A549 (cell line): Measurements from ENCODE around the gene PFKFB3. TPM values are rescaled to one million over a fixed set of nuclear protein-coding genes. Genes with fewer than 3 reads are reported as not detected.
"Not testable (repeated sequence)": the region's sequence is repeated elsewhere in the genome, so short reads cannot be mapped to it uniquely, and the experiment has no call there.

Source experiments
- ATAC-seq, 2 experiments: fragments of 200-7000 bp in 1 of 2; fragments of >200 bp in 1 of 2; cut with Nextera tagmentation in 1 of 2; cut with Tn5 transposase in 1 of 2; 3 replicates each; pipeline versions ENCODE4 v1.8.0 to v1.9.1; 2018 to 2020; ENCODE audit warnings: mild to moderate bottlenecking in 1 of 2, moderate library complexity in 1 of 2
- CTCF ChIA-PET: fragments of 300-600 bp; sonication (Branson Sonifier 250); formaldehyde crosslinking; extraction: SDS; loops from one replicate; lab custom pipeline; 2021; ENCODE audit warnings: antibody characterized with exemption, inconsistent platforms; lab: Yijun Ruan, JAX
- POLR2A ChIA-PET: fragments of 350-600 bp; formaldehyde crosslinking; extraction: SDS; loops from one replicate; lab custom pipeline; 2021; ENCODE audit warnings: antibody characterized with exemption, inconsistent platforms; lab: Yijun Ruan, JAX
- DNase-seq, 2 experiments: peaks; one replicate each; pipeline versions ENCODE4 v3.0.0 to v3.0.0-alpha.2; 2011 to 2016; ENCODE audit warnings: low read depth in 1 of 2, low spot score in 1 of 2
- FAIRE-seq: peaks from 2 replicates; lab custom pipeline; 2011; peaks lifted over from hg19 to GRCh38; lab: Jason Lieb, UNC
- H3K27ac ChIP-seq, 2 experiments: fragments of >200 bp; sonication (Bioruptor Twin); formaldehyde crosslinking; 3 replicates each; pipeline ENCODE4 v1.5.1; 2016 to 2017
- H3K4me1 ChIP-seq: fragments of >200 bp; sonication (Bioruptor Twin); formaldehyde crosslinking; 3 replicates; pipeline ENCODE4 v1.6.1; 2016
- H3K4me2 ChIP-seq: fragments of >200 bp; sonication (Bioruptor Twin); formaldehyde crosslinking; 3 replicates; pipeline ENCODE4 v1.6.1; 2016
- H3K4me3 ChIP-seq: fragments of >200 bp; sonication (Bioruptor Twin); formaldehyde crosslinking; 3 replicates; pipeline ENCODE4 v1.5.1; 2016
- H3K9me3 ChIP-seq: fragments of >200 bp; sonication (Bioruptor Twin); formaldehyde crosslinking; 3 replicates; pipeline ENCODE4 v1.6.1; 2016
- CBX8 ChIP-seq: fragments of 200-600 bp; sonication (generic); IDR thresholded peaks from 2 replicates; pipeline ENCODE4 v1.6.1; 2016
- CHD4 ChIP-seq: fragments of 200-600 bp; sonication (generic); IDR thresholded peaks from 2 replicates; pipeline ENCODE4 v1.6.1; 2016; ENCODE audit warnings: antibody characterized with exemption, mild to moderate bottlenecking, borderline replicate concordance
- EHMT2 ChIP-seq: fragments of 200-600 bp; sonication (generic); IDR thresholded peaks from 2 replicates; pipeline ENCODE4 v1.6.1; 2016; ENCODE audit warnings: antibody characterized with exemption, low read depth, mild to moderate bottlenecking, moderate library complexity
- ELK1 ChIP-seq: fragments of 150-350 bp; IDR thresholded peaks from 2 replicates; pipeline ENCODE4 v1.6.1; 2014; ENCODE audit warnings: low read depth, mild to moderate bottlenecking, low read length
- HEYL ChIP-seq: fragments of 250-450 bp; sonication (Bioruptor Pico); IDR thresholded peaks from 2 replicates; pipeline ENCODE4 v1.8.0; 2021; ENCODE audit warnings: mild to moderate bottlenecking, moderate library complexity
- HOXB13 ChIP-seq: fragments of 250-450 bp; sonication (Bioruptor Pico); IDR thresholded peaks from 2 replicates; pipeline ENCODE4 v1.5.0; 2020; ENCODE audit warnings: low read depth, mild to moderate bottlenecking, moderate library complexity
- HOXB5 ChIP-seq: fragments of 250-450 bp; sonication (Bioruptor Pico); IDR thresholded peaks from 2 replicates; pipeline ENCODE4 v1.5.0; 2020; ENCODE audit warnings: mild to moderate bottlenecking, moderate library complexity
- JUNB ChIP-seq: fragments of >200 bp; sonication (Bioruptor Twin); formaldehyde crosslinking; IDR thresholded peaks from 2 replicates; pipeline ENCODE4 v1.6.1; 2016
- KDM1A ChIP-seq: fragments of 200-600 bp; sonication (generic); IDR thresholded peaks from 2 replicates; pipeline ENCODE4 v1.6.1; 2016; ENCODE audit warnings: low read depth, mild to moderate bottlenecking
- MAX ChIP-seq: IDR thresholded peaks from 2 replicates; pipeline ENCODE4 v1.6.1; 2012
- NPAS2 ChIP-seq: fragments of 250-450 bp; sonication (Bioruptor Pico); IDR thresholded peaks from 2 replicates; pipeline ENCODE4 v1.8.0; 2022; ENCODE audit warnings: mild to moderate bottlenecking, moderate library complexity, borderline replicate concordance
- POLR2A ChIP-seq: IDR thresholded peaks from 2 replicates; pipeline ENCODE4 v1.6.1; 2012; ENCODE audit warnings: mild to moderate bottlenecking, low read length
- RCOR1 ChIP-seq: fragments of 150-350 bp; IDR thresholded peaks from 2 replicates; pipeline ENCODE4 v1.6.1; 2014; ENCODE audit warnings: antibody characterized with exemption, low read length, low read depth
- RFX5 ChIP-seq: fragments of 450-650 bp; IDR thresholded peaks from 2 replicates; pipeline ENCODE4 v1.7.1; 2014; ENCODE audit warnings: antibody characterized with exemption, mild to moderate bottlenecking, moderate library complexity
- SREBF2 ChIP-seq: fragments of 450-650 bp; IDR thresholded peaks from 2 replicates; pipeline ENCODE4 v1.6.1; 2014; ENCODE audit warnings: mild to moderate bottlenecking, moderate library complexity
- ZFP36 ChIP-seq: fragments of 450-650 bp; IDR thresholded peaks from 2 replicates; pipeline ENCODE4 v1.6.1; 2014; ENCODE audit warnings: borderline replicate concordance; ENCODE audit not compliant: partially characterized antibody
- WGBS: methylation state at CpG from one replicate; pipeline ENCODE4 v1.1.6; 2017; ENCODE audit errors: missing lambda C conversion rate; 5-methylcytosine and 5-hydroxymethylcytosine counted together
- polyA plus RNA-seq, 4 experiments: library from polyadenylated mRNA; depleted of rRNA in 3 of 4; stranded (reverse); fragments of >200 nt; fragmentation: RNase III in 1 of 4; extraction: RNeasy Plus Mini Kit Qiagen cat#74134 plus additional on column Dnase treatment in 1 of 4; gene quantifications; 2 replicates in 3 of 4; 3 replicates in 1 of 4; pipeline ENCODE4 v1.2.3, GENCODE V29; 2011 to 2017
- TF ChIP-seq, protein P1 (sequence below): IDR thresholded peaks from 2 replicates; pipeline ENCODE4 v1.6.1; 2012
- TF ChIP-seq, protein P2 (sequence below): fragments of 200-600 bp; sonication (generic); IDR thresholded peaks from 2 replicates; pipeline ENCODE4 v1.6.1; 2016; ENCODE audit warnings: antibody characterized with exemption, mild to moderate bottlenecking, moderate library complexity
- TF ChIP-seq, protein P3 (sequence below): fragments of 250-450 bp; sonication (Bioruptor Pico); IDR thresholded peaks from 2 replicates; pipeline ENCODE4 v1.5.0; 2020; ENCODE audit warnings: low read depth, mild to moderate bottlenecking, moderate library complexity
- TF ChIP-seq, protein P4 (sequence below): fragments of >200 bp; sonication (Bioruptor Twin); formaldehyde crosslinking; IDR thresholded peaks from 3 replicates; pipeline ENCODE4 v1.6.1; 2016

Gene PFKFB3
- polyA plus RNA-seq, 2 of the 4 experiments (the other 2 are of a cell fraction): 139 to 232 TPM

- no peak for FAIRE-seq
- ATAC-seq: no peak; a peak in 1 of 6 replicates
- DNase-seq: no peak
- 34% methylated on average over 16 of the region's 16 CpGs for WGBS
- Histone ChIP-seq H3K4me3 (peak overlapping the region; percentile 100), H3K4me1 (peaks cover 20% of the 10 kb centered on the region; the same call in 1 of the 3 replicates), H3K9me3 (no peaks in the 10 kb centered on the region), H3K4me2 (peak overlapping the region; percentile 93), H3K27ac (peak overlapping the region; percentile 87 to 94)
- POLR2A ChIA-PET: interaction anchor here (1.3 to 1.7 kb wide), 4 partner anchors 38 to 275 kb away, joined by 3 to 25 read pairs (median 4); partner anchors contain the start of genes ANKRD16, FBH1 and PFKFB3
- CTCF ChIA-PET: interaction anchor here (1.0 kb wide), 2 partner anchors 78 to 237 kb away, joined by 3 to 6 read pairs; no protein-coding TSS in a partner anchor
- no peak for TF ChIP-seq JUNB
- no peak for TF ChIP-seq EHMT2
- no peak for TF ChIP-seq RCOR1
- no peak for TF ChIP-seq RFX5
- no peak for TF ChIP-seq CHD4
- TF ChIP-seq, protein P1, sequence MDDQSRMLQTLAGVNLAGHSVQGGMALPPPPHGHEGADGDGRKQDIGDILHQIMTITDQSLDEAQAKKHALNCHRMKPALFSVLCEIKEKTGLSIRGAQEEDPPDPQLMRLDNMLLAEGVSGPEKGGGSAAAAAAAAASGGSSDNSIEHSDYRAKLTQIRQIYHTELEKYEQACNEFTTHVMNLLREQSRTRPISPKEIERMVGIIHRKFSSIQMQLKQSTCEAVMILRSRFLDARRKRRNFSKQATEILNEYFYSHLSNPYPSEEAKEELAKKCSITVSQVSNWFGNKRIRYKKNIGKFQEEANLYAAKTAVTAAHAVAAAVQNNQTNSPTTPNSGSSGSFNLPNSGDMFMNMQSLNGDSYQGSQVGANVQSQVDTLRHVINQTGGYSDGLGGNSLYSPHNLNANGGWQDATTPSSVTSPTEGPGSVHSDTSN: no peak
- TF ChIP-seq CBX8: no peak
- no peak for TF ChIP-seq KDM1A
- TF ChIP-seq, protein P2, sequence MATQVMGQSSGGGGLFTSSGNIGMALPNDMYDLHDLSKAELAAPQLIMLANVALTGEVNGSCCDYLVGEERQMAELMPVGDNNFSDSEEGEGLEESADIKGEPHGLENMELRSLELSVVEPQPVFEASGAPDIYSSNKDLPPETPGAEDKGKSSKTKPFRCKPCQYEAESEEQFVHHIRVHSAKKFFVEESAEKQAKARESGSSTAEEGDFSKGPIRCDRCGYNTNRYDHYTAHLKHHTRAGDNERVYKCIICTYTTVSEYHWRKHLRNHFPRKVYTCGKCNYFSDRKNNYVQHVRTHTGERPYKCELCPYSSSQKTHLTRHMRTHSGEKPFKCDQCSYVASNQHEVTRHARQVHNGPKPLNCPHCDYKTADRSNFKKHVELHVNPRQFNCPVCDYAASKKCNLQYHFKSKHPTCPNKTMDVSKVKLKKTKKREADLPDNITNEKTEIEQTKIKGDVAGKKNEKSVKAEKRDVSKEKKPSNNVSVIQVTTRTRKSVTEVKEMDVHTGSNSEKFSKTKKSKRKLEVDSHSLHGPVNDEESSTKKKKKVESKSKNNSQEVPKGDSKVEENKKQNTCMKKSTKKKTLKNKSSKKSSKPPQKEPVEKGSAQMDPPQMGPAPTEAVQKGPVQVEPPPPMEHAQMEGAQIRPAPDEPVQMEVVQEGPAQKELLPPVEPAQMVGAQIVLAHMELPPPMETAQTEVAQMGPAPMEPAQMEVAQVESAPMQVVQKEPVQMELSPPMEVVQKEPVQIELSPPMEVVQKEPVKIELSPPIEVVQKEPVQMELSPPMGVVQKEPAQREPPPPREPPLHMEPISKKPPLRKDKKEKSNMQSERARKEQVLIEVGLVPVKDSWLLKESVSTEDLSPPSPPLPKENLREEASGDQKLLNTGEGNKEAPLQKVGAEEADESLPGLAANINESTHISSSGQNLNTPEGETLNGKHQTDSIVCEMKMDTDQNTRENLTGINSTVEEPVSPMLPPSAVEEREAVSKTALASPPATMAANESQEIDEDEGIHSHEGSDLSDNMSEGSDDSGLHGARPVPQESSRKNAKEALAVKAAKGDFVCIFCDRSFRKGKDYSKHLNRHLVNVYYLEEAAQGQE: no peak
- no peak for TF ChIP-seq POLR2A
- no peak for TF ChIP-seq ELK1
- no peak for TF ChIP-seq HOXB13
- TF ChIP-seq NPAS2 (CRISPR knock-in tag): no peak
- TF ChIP-seq, protein P3, sequence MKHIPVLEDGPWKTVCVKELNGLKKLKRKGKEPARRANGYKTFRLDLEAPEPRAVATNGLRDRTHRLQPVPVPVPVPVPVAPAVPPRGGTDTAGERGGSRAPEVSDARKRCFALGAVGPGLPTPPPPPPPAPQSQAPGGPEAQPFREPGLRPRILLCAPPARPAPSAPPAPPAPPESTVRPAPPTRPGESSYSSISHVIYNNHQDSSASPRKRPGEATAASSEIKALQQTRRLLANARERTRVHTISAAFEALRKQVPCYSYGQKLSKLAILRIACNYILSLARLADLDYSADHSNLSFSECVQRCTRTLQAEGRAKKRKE (CRISPR knock-in tag): no peak
- no peak for TF ChIP-seq HEYL (CRISPR knock-in tag)
Observed at GRCh38 chr10:6164271-6165095, 38.2 kb upstream of the PFKFB3 start.

- Histone ChIP-seq H3K9me3 (no peaks in the 10 kb centered on the region), H3K4me3 (no peak overlapping the region; the same call in 2 of the 3 replicates), H3K27ac (no peak overlapping the region), H3K4me2 (peak overlapping the region; percentile 93), H3K4me1 (peaks cover 20% of the 10 kb centered on the region; the same call in 1 of the 3 replicates)
- FAIRE-seq (no peak), DNase-seq (no peak), ATAC-seq (no peak)
- ChIA-PET POLR2A (interaction anchor here (0.6 to 1.3 kb wide), 2 partner anchors 37 to 60 kb away, joined by 3 to 4 read pairs; partner anchors contain the start of gene PFKFB3), CTCF (interaction anchor here (1.4 to 2.6 kb wide), 2 partner anchors 37 to 237 kb away, joined by 4 to 13 read pairs; partner anchors contain the start of gene PFKFB3)
- WGBS: 64% methylated on average over 6 of the region's 6 CpGs
- TF ChIP-seq ZFP36 (no peak), SREBF2 (no peak), POLR2A (no peak), MAX (no peak), RFX5 (no peak), RCOR1 (no peak), HOXB5 (no peak)
- TF ChIP-seq, protein P4, sequence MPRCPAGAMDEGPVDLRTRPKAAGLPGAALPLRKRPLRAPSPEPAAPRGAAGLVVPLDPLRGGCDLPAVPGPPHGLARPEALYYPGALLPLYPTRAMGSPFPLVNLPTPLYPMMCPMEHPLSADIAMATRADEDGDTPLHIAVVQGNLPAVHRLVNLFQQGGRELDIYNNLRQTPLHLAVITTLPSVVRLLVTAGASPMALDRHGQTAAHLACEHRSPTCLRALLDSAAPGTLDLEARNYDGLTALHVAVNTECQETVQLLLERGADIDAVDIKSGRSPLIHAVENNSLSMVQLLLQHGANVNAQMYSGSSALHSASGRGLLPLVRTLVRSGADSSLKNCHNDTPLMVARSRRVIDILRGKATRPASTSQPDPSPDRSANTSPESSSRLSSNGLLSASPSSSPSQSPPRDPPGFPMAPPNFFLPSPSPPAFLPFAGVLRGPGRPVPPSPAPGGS: no peak
Observed at GRCh38 chr10:6165221-6165725, 37.5 kb upstream of the PFKFB3 start.

GRCh38 chr10:6165933-6166332 lies 36.8 kb upstream of the PFKFB3 start:
- ChIA-PET POLR2A (interaction anchor here (0.6 to 1.3 kb wide), 2 partner anchors 37 to 61 kb away, joined by 3 to 4 read pairs; partner anchors contain the start of gene PFKFB3), CTCF (interaction anchor here (1.4 to 2.6 kb wide), 2 partner anchors 36 to 236 kb away, joined by 4 to 13 read pairs; partner anchors contain the start of gene PFKFB3)
- peaks cover 20% of the 10 kb centered on the region; the same call in 1 of the 3 replicates for H3K4me1 ChIP-seq
- H3K4me3 ChIP-seq, H3K9me3 ChIP-seq, H3K27ac ChIP-seq, ATAC-seq, H3K4me2 ChIP-seq, FAIRE-seq, DNase-seq: not testable (repeated sequence)
- WGBS: 92% methylated on average over 15 of the region's 15 CpGs
